H9 (cell line): ENCODE measurements around the gene EDDM3A. TPM values are rescaled to one million over a fixed set of nuclear protein-coding genes. Genes with fewer than 3 reads are reported as not detected.

Experiments used
- DNase-seq: peaks from one replicate; pipeline ENCODE4 v3.0.0-alpha.2; 2017
- H2AFZ ChIP-seq: one replicate; pipeline ENCODE4 v1.6.1; 2013; ENCODE audit warnings: mild to moderate bottlenecking, low read length, control low read depth, moderate library complexity
- H2AK5ac ChIP-seq: 2 replicates; pipeline ENCODE4 v1.6.1; 2013; ENCODE audit warnings: low read length, control low read depth, mixed read lengths; ENCODE audit not compliant: insufficient read length
- H2BK120ac ChIP-seq: one replicate; pipeline ENCODE4 v1.6.1; 2013; ENCODE audit warnings: low read depth, mild to moderate bottlenecking, low read length, control low read depth, inconsistent platforms; ENCODE audit not compliant: poor library complexity, severe bottlenecking
- H2BK12ac ChIP-seq: 2 replicates; pipeline ENCODE4 v1.6.1; 2013; ENCODE audit warnings: low read length, control low read depth, mixed read lengths, low read depth; ENCODE audit not compliant: insufficient read length
- H2BK15ac ChIP-seq: 2 replicates; pipeline ENCODE4 v1.6.1; 2013; ENCODE audit warnings: low read depth, low read length, control low read depth
- H2BK20ac ChIP-seq: one replicate; pipeline ENCODE4 v1.6.1; 2013; ENCODE audit warnings: low read depth, mild to moderate bottlenecking, low read length, control low read depth, inconsistent platforms; ENCODE audit not compliant: poor library complexity, severe bottlenecking
- H2BK5ac ChIP-seq: 2 replicates; pipeline ENCODE4 v1.6.1; 2013; ENCODE audit warnings: low read length, control low read depth, mixed read lengths; ENCODE audit not compliant: insufficient read length
- H3K14ac ChIP-seq: 2 replicates; pipeline ENCODE4 v1.6.1; 2013; ENCODE audit warnings: low read length, control low read depth; ENCODE audit not compliant: insufficient read depth
- H3K18ac ChIP-seq: 2 replicates; pipeline ENCODE4 v1.6.1; 2013; ENCODE audit warnings: low read depth, mild to moderate bottlenecking, mixed read lengths, low read length, control low read depth; ENCODE audit not compliant: insufficient read length
- H3K23ac ChIP-seq: 2 replicates; pipeline ENCODE4 v1.6.1; 2013; ENCODE audit warnings: low read length, control low read depth, mixed read lengths, low read depth; ENCODE audit not compliant: insufficient read length
- H3K23me2 ChIP-seq: 2 replicates; pipeline ENCODE4 v1.6.1; 2013; ENCODE audit warnings: low read depth, mild to moderate bottlenecking, mixed read lengths, low read length, control low read depth; ENCODE audit not compliant: insufficient read length, poor library complexity, severe bottlenecking
- H3K27ac ChIP-seq: 2 replicates; pipeline ENCODE4 v1.5.1; 2013; ENCODE audit warnings: low read length, control low read depth, mixed read lengths, low read depth; ENCODE audit not compliant: insufficient read length
- H3K27me3 ChIP-seq: 2 replicates; pipeline ENCODE4 v1.6.1; 2013; ENCODE audit warnings: low read length, control low read depth, inconsistent platforms; ENCODE audit not compliant: insufficient read depth
- H3K4ac ChIP-seq: 2 replicates; pipeline ENCODE4 v1.6.1; 2013; ENCODE audit warnings: low read depth, mild to moderate bottlenecking, control low read depth, inconsistent platforms, low read length, moderate library complexity
- H3K4me1 ChIP-seq: 2 replicates; pipeline ENCODE4 v1.6.1; 2013; ENCODE audit warnings: low read length, control low read depth, inconsistent platforms; ENCODE audit not compliant: insufficient read depth
- H3K4me2 ChIP-seq: 2 replicates; pipeline ENCODE4 v1.6.1; 2013; ENCODE audit warnings: low read length, control low read depth, mixed read lengths; ENCODE audit not compliant: insufficient read length, insufficient read depth
- H3K56ac ChIP-seq: 2 replicates; pipeline ENCODE4 v1.6.1; 2013; ENCODE audit warnings: low read depth, mild to moderate bottlenecking, mixed read lengths, low read length, control low read depth; ENCODE audit not compliant: insufficient read length
- H3K79me1 ChIP-seq: 2 replicates; pipeline ENCODE4 v1.6.1; 2013; ENCODE audit warnings: low read depth, mild to moderate bottlenecking, moderate library complexity, low read length, control low read depth, inconsistent platforms; ENCODE audit not compliant: insufficient read depth, poor library complexity, severe bottlenecking
- H3K79me2 ChIP-seq: 2 replicates; pipeline ENCODE4 v1.6.1; 2013; ENCODE audit warnings: low read length, control low read depth, inconsistent platforms; ENCODE audit not compliant: insufficient read depth
- H3K9ac ChIP-seq: 2 replicates; pipeline ENCODE4 v1.6.1; 2013; ENCODE audit warnings: low read length, control low read depth, mixed read lengths; ENCODE audit not compliant: insufficient read length; ENCODE audit errors: extremely low read depth
- H3K9me3 ChIP-seq: one replicate; pipeline ENCODE4 v1.6.1; 2013; ENCODE audit warnings: low read depth, low read length, inconsistent platforms; ENCODE audit not compliant: control insufficient read depth
- H3T11ph ChIP-seq: one replicate; pipeline ENCODE4 v1.6.1; 2013; ENCODE audit warnings: mild to moderate bottlenecking, low read length, control low read depth, inconsistent platforms
- H4K20me1 ChIP-seq: one replicate; pipeline ENCODE4 v1.6.1; 2013; ENCODE audit not compliant: control insufficient read depth, insufficient read length, insufficient read depth
- H4K5ac ChIP-seq: 2 replicates; pipeline ENCODE4 v1.6.1; 2013; ENCODE audit warnings: low read depth, mild to moderate bottlenecking, mixed read lengths, low read length, control low read depth; ENCODE audit not compliant: insufficient read length
- H4K8ac ChIP-seq: replicated peaks from 2 replicates; pipeline ENCODE4 v1.6.1; 2013; ENCODE audit warnings: low read length, control low read depth, mixed read lengths, low read depth; ENCODE audit not compliant: insufficient read length
- H4K91ac ChIP-seq: 2 replicates; pipeline ENCODE4 v1.6.1; 2013; ENCODE audit warnings: low read depth, mild to moderate bottlenecking, moderate library complexity, mixed read lengths, low read length, control low read depth; ENCODE audit not compliant: insufficient read length
- H3K27ac Mint-ChIP-seq, 3 experiments: 2 replicates in 2 of 3; 3 replicates in 1 of 3; pipeline ENCODE4 v1.8.0; 2020 to 2021; ENCODE audit warnings: mixed read lengths in 3 of 3, mild to moderate bottlenecking in 1 of 3, moderate library complexity in 1 of 3
- H3K27me3 Mint-ChIP-seq: 2 replicates; pipeline ENCODE4 v1.8.0; 2021; ENCODE audit warnings: low read depth, mild to moderate bottlenecking, moderate library complexity, mixed read lengths
- H3K36me3 Mint-ChIP-seq, 3 experiments: 2 replicates in 2 of 3; 3 replicates in 1 of 3; pipeline ENCODE4 v1.8.0; 2020 to 2021; ENCODE audit warnings: low read depth in 3 of 3, mixed read lengths in 3 of 3; ENCODE audit not compliant: insufficient read depth in 1 of 3
- H3K4me1 Mint-ChIP-seq, 2 experiments: 2 replicates each; pipeline ENCODE4 v1.8.0; 2020; ENCODE audit warnings: mixed read lengths in 2 of 2
- H3K4me3 Mint-ChIP-seq, 2 experiments: 2 replicates in 1 of 2; 3 replicates in 1 of 2; pipeline ENCODE4 v1.8.0; 2020 to 2021; ENCODE audit warnings: mild to moderate bottlenecking in 2 of 2, mixed read lengths in 2 of 2, moderate library complexity in 1 of 2
- H3K9me3 Mint-ChIP-seq, 2 experiments: 2 replicates in 1 of 2; 3 replicates in 1 of 2; pipeline ENCODE4 v1.8.0; 2020; ENCODE audit warnings: mild to moderate bottlenecking in 2 of 2, mixed read lengths in 2 of 2, moderate library complexity in 1 of 2
- CTCF ChIP-seq: fragments of 200-600 bp; sonication (generic); conservative IDR thresholded peaks from 3 replicates; pipeline ENCODE4 v1.8.0; 2021; ENCODE audit warnings: antibody characterized with exemption, mild to moderate bottlenecking
- WGBS: extraction: QIAGEN DNeasy Blood & Tissue Kit; methylation state at CpG from one replicate; pipeline ENCODE4 v1.1.7; 2013; ENCODE audit warnings: missing lambda C conversion rate, low lambda C conversion rate, mixed read lengths; ENCODE audit not compliant: insufficient read length; ENCODE audit errors: extremely low coverage; 5-methylcytosine and 5-hydroxymethylcytosine counted together
- total RNA-seq: library from RNA; stranded (reverse); gene quantifications from 2 replicates; pipeline ENCODE4 v1.2.1, GENCODE V29; 2021

Gene EDDM3A
- total RNA-seq, 1 experiment from 2014 or later: not detected

- Histone ChIP-seq H3K23ac (no peak overlapping the region), H3K18ac (no peak overlapping the region), H2BK12ac (no peak overlapping the region), H3T11ph (no peak overlapping the region), H2BK20ac (no peak overlapping the region), H3K4me2 (no peak overlapping the region), H3K27ac (no peak overlapping the region), H3K14ac (no peak overlapping the region), H4K91ac (no peak overlapping the region), H3K23me2 (no peaks in the 10 kb centered on the region), H3K56ac (no peak overlapping the region), H4K20me1 (no peaks in the 10 kb centered on the region), H4K5ac (no peak overlapping the region), H3K9ac (no peak overlapping the region), H3K79me2 (no peaks in the 10 kb centered on the region), H3K27me3 (no peaks in the 10 kb centered on the region; the same call in 1 of the 2 replicates), H3K4ac (no peak overlapping the region; the same call in 1 of the 2 replicates), H4K8ac (no peak overlapping the region), H2BK120ac (no peak overlapping the region), H2AK5ac (peak overlapping the region; percentile 85), H2BK15ac (no peak overlapping the region), H2AFZ (no peak overlapping the region), H3K9me3 (peaks cover 13% of the 10 kb centered on the region), H3K4me1 (no peaks in the 10 kb centered on the region), H2BK5ac (no peak overlapping the region), H3K79me1 (no peaks in the 10 kb centered on the region)
- TF ChIP-seq CTCF: no peak
- Mint-ChIP-seq H3K4me3 (no peak overlapping the region), H3K27ac (peak overlapping the region in 1 of 3 experiments; percentile 94; a peak in 2 of 7 replicates), H3K4me1 (peaks cover 10 to 11% of the 10 kb centered on the region in 2 experiments), H3K9me3 (peaks cover 10 to 19% of the 10 kb centered on the region in 2 experiments), H3K36me3 (peaks cover 4 to 23% (median 22%) of the 10 kb centered on the region in 3 experiments; a peak in 5 of 7 replicates), H3K27me3 (peaks cover 2% of the 10 kb centered on the region; the same call in 1 of the 2 replicates)
- WGBS: no CpG with 5 or more reads among the region's 5 CpGs
- DNase-seq: peak; percentile 52
Measured at GRCh38 chr14:20751963-20752562, 6.4 kb downstream of the EDDM3A start.
